BJ (cell line): ENCODE results near the gene ADIPOR1. TPM values are rescaled to one million over a fixed set of nuclear protein-coding genes. Genes with fewer than 3 reads are reported as not detected.

Experiments used
- CTCF ChIA-PET: fragments of 350-600 bp; formaldehyde crosslinking; extraction: SDS; loops from one replicate; lab custom pipeline; 2021; ENCODE audit warnings: antibody characterized with exemption, inconsistent platforms; lab: Yijun Ruan, JAX
- POLR2A ChIA-PET: fragments of 300-600 bp; sonication (Branson Sonifier 250); formaldehyde crosslinking; extraction: SDS; loops from one replicate; lab custom pipeline; 2021; ENCODE audit warnings: antibody characterized with exemption; lab: Charles Lee
- DNase-seq: peaks from one replicate; pipeline ENCODE4 v3.0.0-alpha.2; 2011; ENCODE audit warnings: low read depth
- H3K27me3 ChIP-seq: 2 replicates; pipeline ENCODE4 v1.6.0; 2011; ENCODE audit warnings: low read length; ENCODE audit not compliant: control insufficient read depth, insufficient read depth
- H3K36me3 ChIP-seq: 2 replicates; pipeline ENCODE4 v1.5.1; 2011; ENCODE audit warnings: low read length; ENCODE audit not compliant: control insufficient read depth, insufficient read depth
- H3K4me3 ChIP-seq: 2 replicates; pipeline ENCODE4 v1.5.1; 2011; ENCODE audit warnings: low read depth, mild to moderate bottlenecking, control low read depth, low read length
- polyA plus RNA-seq: library from polyadenylated mRNA; depleted of rRNA; stranded (reverse); fragments of >200 nt; gene quantifications from 2 replicates; pipeline ENCODE4 v1.2.3, GENCODE V29; 2011
- TF ChIP-seq, protein P1 (sequence below): IDR thresholded peaks from 2 replicates; pipeline ENCODE4 v1.5.1; 2011; ENCODE audit warnings: low read depth, mild to moderate bottlenecking, control low read depth, inconsistent platforms, low read length, moderate library complexity; ENCODE audit not compliant: insufficient read depth

ADIPOR1 gene
- polyA plus RNA-seq, 1 experiment = 199 TPM

DNA sequence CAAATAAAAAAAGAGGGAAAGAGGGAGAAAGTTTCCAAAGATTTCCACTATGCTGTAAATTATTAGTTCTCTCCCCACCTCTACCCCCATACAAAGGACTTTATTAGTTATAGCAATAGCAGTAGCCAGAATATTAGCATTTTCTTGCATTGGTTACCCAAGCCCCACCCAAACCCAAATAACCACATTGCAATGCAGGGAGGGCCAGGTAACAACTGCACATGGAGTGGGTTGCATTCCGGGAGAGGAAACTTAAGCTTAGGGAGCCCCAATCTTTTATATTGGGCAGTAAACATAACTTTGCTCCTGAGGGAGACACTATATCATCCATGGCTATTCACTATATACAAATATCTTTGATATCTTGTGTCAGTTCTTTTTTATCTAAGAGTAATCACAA is 6.0 kb downstream of the ADIPOR1 start:
- Histone ChIP-seq H3K27me3 (no peaks in the 10 kb centered on the region), H3K36me3 (peaks cover 5% of the 10 kb centered on the region), H3K4me3 (no peak overlapping the region)
- CTCF ChIA-PET = interaction anchor here (0.5 kb wide), 1 partner anchor 143 kb away, joined by 3 read pairs; no protein-coding TSS in a partner anchor
- TF ChIP-seq, protein P1, sequence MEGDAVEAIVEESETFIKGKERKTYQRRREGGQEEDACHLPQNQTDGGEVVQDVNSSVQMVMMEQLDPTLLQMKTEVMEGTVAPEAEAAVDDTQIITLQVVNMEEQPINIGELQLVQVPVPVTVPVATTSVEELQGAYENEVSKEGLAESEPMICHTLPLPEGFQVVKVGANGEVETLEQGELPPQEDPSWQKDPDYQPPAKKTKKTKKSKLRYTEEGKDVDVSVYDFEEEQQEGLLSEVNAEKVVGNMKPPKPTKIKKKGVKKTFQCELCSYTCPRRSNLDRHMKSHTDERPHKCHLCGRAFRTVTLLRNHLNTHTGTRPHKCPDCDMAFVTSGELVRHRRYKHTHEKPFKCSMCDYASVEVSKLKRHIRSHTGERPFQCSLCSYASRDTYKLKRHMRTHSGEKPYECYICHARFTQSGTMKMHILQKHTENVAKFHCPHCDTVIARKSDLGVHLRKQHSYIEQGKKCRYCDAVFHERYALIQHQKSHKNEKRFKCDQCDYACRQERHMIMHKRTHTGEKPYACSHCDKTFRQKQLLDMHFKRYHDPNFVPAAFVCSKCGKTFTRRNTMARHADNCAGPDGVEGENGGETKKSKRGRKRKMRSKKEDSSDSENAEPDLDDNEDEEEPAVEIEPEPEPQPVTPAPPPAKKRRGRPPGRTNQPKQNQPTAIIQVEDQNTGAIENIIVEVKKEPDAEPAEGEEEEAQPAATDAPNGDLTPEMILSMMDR = no peak
- DNase-seq = no peak
- POLR2A ChIA-PET = no interaction called here

DNA sequence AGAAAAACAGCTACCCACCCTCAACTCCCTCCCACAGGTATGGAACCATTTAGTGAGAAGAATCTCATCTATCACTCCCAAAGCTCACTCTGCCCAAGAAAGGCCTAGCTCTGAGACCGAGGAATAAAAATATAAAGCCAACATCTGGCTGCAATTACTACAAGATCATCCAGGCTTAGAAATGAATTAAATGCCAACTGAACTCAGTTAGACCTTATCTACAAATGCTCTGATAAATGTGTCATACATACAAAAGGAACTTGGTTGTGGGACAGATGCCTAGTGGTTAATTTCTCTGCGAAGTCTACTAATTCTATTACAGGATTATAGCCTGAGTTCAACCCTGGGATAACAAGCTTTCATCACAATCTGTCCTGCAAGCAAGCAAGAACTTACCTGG is 6.7 kb downstream of the ADIPOR1 start:
- TF ChIP-seq, protein P1 = no peak
- ChIA-PET POLR2A (no interaction called here), CTCF (no interaction called here)
- Histone ChIP-seq H3K27me3 (no peaks in the 10 kb centered on the region), H3K36me3 (peaks cover 5% of the 10 kb centered on the region), H3K4me3 (no peak overlapping the region)
- no peak for DNase-seq

DNA sequence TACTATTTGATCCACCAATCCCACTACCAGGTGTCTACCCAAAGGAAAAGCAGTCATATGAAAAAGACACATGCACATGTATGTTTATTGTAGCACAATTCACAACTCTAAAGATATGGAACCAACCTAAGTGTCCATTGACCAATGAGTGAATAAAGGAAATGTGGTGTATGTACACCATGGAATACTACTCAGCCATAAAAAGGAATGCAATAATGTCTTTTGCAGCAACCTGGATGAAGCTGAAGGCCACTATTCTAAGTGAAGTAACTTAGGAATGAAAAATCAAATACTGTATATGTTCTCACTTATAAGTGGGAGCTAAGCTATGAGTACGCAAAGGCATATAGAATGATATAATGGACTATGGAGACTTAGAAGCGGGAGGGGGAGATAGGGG is 12.6 kb downstream of the ADIPOR1 start:
- DNase-seq = no peak
- POLR2A ChIA-PET = no interaction called here
- CTCF ChIA-PET = interaction anchor here (0.5 to 0.7 kb wide), 2 partner anchors 45 to 273 kb away, joined by 3 to 4 read pairs; no protein-coding TSS in a partner anchor

DNA sequence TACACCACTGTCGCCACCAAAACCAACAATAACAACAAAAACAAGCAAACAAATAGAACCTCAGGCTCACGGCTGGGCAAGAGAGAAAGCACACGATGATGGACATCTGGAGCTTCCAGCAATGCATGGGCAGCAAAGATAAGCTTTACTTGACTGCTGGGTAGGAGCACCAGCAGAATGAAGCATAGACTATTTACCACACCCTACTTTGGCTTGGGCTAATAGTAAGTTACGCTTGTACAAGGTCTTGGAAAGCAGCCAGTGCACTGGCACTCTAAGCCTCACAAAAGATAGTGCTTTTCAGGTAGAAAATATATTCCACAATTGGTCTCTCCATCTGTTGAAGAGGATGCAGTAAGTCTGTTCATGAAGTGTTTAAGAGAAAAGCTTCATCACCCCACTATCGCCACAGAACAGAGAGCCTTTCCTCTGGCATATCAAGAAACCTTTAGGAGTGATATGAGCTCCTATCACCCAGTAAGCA is 13.6 kb downstream of the ADIPOR1 start:
- Histone ChIP-seq H3K36me3 (peaks cover 19% of the 10 kb centered on the region), H3K4me3 (no peak overlapping the region), H3K27me3 (no peaks in the 10 kb centered on the region)
- DNase-seq = no peak
- ChIA-PET CTCF (no interaction called here), POLR2A (interaction anchor here (0.6 kb wide), 1 partner anchor 19 kb away, joined by 3 read pairs; no protein-coding TSS in a partner anchor)
- TF ChIP-seq, protein P1 = no peak

More for the DNA sequence above, 12.6 kb downstream of the ADIPOR1 start:
- Histone ChIP-seq H3K36me3 (peaks cover 19% of the 10 kb centered on the region), H3K27me3 (no peaks in the 10 kb centered on the region), H3K4me3 (no peak overlapping the region)
- TF ChIP-seq, protein P1 = no peak

DNA sequence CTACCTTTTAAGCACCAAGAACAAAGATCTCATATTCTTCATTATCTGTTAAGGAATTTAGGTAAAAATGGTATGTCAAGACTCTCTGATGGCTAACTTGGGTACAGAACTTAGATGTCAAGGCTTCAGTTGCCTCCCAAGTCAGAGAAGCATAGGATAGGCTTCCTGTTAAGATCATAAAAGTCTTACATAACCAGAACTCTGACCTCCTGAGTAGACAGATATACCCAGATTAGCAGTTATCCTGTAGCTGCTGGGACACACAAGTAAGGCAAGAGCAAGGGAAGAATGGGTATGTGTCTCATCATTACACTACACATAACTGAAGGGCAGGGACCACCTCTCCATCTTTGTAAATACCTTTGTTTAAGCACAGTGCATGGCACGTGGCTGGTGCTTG is 15.7 kb downstream of the ADIPOR1 start:
- ChIA-PET POLR2A (no interaction called here), CTCF (interaction anchor here (1.1 kb wide), 1 partner anchor 15 kb away, joined by 4 read pairs; the partner anchor contains the start of gene KLHL12)
- no peaks in the 10 kb centered on the region for H3K27me3 ChIP-seq
- no peak for DNase-seq
- peaks cover 15% of the 10 kb centered on the region for H3K36me3 ChIP-seq
- TF ChIP-seq, protein P1 = no peak
- no peak overlapping the region for H3K4me3 ChIP-seq
